Smooth muscle cell (in vitro differentiated cells): ENCODE data around the gene ADM. TPM values are rescaled to one million over a fixed set of nuclear protein-coding genes. Genes with fewer than 3 reads are reported as not detected.

Experiments used
- DNase-seq: peaks from one replicate; lab custom pipeline; 2025; ENCODE audit not compliant: unreplicated experiment; lab: John Stamatoyannopoulos, UW
- H2AFZ ChIP-seq: fragments of 200-600 bp; sonication (generic); 2 replicates; pipeline ENCODE4 v1.6.0; 2016; ENCODE audit warnings: antibody characterized with exemption, low read depth, mild to moderate bottlenecking
- H3F3A ChIP-seq: fragments of 200-600 bp; sonication (generic); 2 replicates; pipeline ENCODE4 v1.6.0; 2017; ENCODE audit warnings: antibody characterized with exemption, low read depth
- H3K27ac ChIP-seq: fragments of 200-600 bp; sonication (generic); 2 replicates; pipeline ENCODE4 v1.5.1; 2016; ENCODE audit warnings: low read depth, mild to moderate bottlenecking
- H3K27me3 ChIP-seq: fragments of 200-600 bp; sonication (generic); 2 replicates; pipeline ENCODE4 v1.6.1; 2016; ENCODE audit warnings: low read depth, mild to moderate bottlenecking
- H3K36me3 ChIP-seq: fragments of 200-600 bp; sonication (generic); 2 replicates; pipeline ENCODE4 v1.5.1; 2016; ENCODE audit warnings: low read depth
- H3K4me1 ChIP-seq: fragments of 200-600 bp; sonication (generic); 2 replicates; pipeline ENCODE4 v1.5.1; 2016; ENCODE audit warnings: low read depth
- H3K4me2 ChIP-seq: fragments of 200-600 bp; sonication (generic); 2 replicates; pipeline ENCODE4 v1.6.0; 2016; ENCODE audit warnings: mild to moderate bottlenecking
- H3K4me3 ChIP-seq: fragments of 200-600 bp; sonication (generic); 2 replicates; pipeline ENCODE4 v1.5.1; 2016; ENCODE audit warnings: mild to moderate bottlenecking
- H3K79me2 ChIP-seq: fragments of 200-600 bp; sonication (generic); 2 replicates; pipeline ENCODE4 v1.6.0; 2016; ENCODE audit warnings: low read depth, mild to moderate bottlenecking
- H3K9ac ChIP-seq: fragments of 200-600 bp; sonication (generic); 2 replicates; pipeline ENCODE4 v1.6.0; 2016; ENCODE audit warnings: low read depth
- H3K9me3 ChIP-seq: fragments of 200-600 bp; sonication (generic); replicated peaks from 2 replicates; pipeline ENCODE4 v1.5.1; 2016; ENCODE audit warnings: low read depth
- H4K20me1 ChIP-seq: fragments of 200-600 bp; sonication (generic); 2 replicates; pipeline ENCODE4 v1.6.0; 2016; ENCODE audit warnings: low read depth
- CTCF ChIP-seq: fragments of 200-600 bp; sonication (generic); IDR thresholded peaks from 2 replicates; pipeline ENCODE4 v1.5.1; 2017; ENCODE audit warnings: borderline replicate concordance, mild to moderate bottlenecking, antibody characterized with exemption; ENCODE audit not compliant: insufficient read depth, poor library complexity, severe bottlenecking
- WGBS: methylation state at CpG from one replicate; pipeline ENCODE4 v1.1.7; 2016; ENCODE audit warnings: low lambda C conversion rate; 5-methylcytosine and 5-hydroxymethylcytosine counted together
- polyA plus RNA-seq: library from polyadenylated mRNA; unstranded; fragments of >200 nt; fragmentation: Nextera tagmentation; extraction: Ambion mirVana; gene quantifications from 2 replicates; pipeline ENCODE4 v1.2.1, GENCODE V29; 2016
- total RNA-seq: library from RNA; depleted of rRNA; stranded (reverse); fragments of >200 nt; gene quantifications from 2 replicates; pipeline ENCODE4 v1.2.3, GENCODE V29; 2014

Gene ADM
- total and polyA plus RNA-seq, 2 experiments from 2014 or later: 47.6 to 53.0 TPM

DNA sequence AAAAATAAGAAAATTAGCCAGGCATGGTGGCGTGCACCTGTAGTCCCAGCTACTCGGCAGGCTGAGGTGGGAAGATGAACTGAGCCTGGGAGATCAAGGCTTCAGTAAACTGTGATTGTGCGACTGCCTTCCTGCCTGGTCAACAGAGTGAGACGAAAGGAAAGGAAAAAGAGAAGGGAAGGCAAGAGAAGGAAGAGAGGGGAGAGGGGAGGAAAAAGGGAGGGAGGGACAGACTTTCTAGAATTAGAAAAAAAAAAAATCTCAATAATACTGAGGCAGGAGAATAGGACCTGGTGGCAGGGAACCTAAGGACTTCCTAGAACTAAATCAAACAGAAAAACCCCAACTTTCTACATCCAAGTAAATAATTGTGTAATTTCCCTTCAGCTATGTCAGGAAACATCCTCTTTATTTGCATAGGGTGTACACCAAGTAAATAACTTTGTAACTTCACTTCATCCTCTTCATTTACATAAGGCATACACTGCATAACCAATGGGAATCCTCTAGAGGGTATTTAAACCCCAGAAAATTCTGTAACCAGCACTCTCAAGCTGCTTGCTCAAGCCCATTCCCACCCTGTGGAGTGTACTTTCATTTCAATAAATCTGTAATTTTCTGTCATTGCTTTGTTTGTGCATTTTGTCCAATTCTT lies 19.6 kb upstream of the ADM start:
- Histone ChIP-seq H3K36me3 (no peaks in the 10 kb centered on the region), H3K79me2 (peaks cover 92% of the 10 kb centered on the region), H3K27me3 (no peaks in the 10 kb centered on the region), H2AFZ (no peak overlapping the region), H4K20me1 (peaks cover 97% of the 10 kb centered on the region), H3K4me3 (no peak overlapping the region), H3K9me3 (no peaks in the 10 kb centered on the region), H3K4me1 (no peaks in the 10 kb centered on the region), H3K27ac (no peak overlapping the region), H3K4me2 (no peak overlapping the region), H3K9ac (no peak overlapping the region), H3F3A (no peaks in the 10 kb centered on the region)
- no peak for TF ChIP-seq CTCF
- 88% methylated on average over 4 of the region's 4 CpGs for WGBS
- DNase-seq: no peak

DNA sequence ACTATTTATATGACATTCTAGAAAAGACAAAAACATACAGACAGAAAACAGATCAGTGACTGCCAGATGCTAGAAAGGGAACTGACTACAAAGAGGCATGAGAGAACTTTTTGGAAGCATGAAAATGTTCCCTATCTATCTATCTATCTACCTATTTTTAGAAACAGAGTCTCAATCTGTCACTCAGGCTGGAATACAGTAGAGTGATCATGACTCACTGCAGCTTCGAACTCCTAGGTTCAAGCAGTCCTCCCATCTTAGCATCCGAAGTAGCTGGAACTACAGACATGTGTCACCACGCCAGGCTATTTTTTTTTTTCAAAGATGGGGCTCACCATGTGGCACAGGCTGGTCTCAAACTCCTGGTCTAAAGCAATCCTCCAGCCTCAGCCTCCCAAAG lies 17.7 kb upstream of the ADM start:
- no peak for DNase-seq
- Histone ChIP-seq H3K4me3 (no peak overlapping the region), H3F3A (no peaks in the 10 kb centered on the region), H3K9me3 (no peaks in the 10 kb centered on the region), H4K20me1 (peaks cover 95% of the 10 kb centered on the region), H3K4me2 (no peak overlapping the region), H3K27me3 (no peaks in the 10 kb centered on the region), H3K79me2 (peaks cover 96% of the 10 kb centered on the region), H3K27ac (no peak overlapping the region), H3K4me1 (no peaks in the 10 kb centered on the region), H3K36me3 (no peaks in the 10 kb centered on the region), H3K9ac (no peak overlapping the region), H2AFZ (no peak overlapping the region)
- TF ChIP-seq CTCF: no peak
- 90% methylated on average over 3 of the region's 3 CpGs for WGBS

- peaks cover 96% of the 10 kb centered on the region for H3K79me2 ChIP-seq
- peaks cover 86% of the 10 kb centered on the region for H4K20me1 ChIP-seq
- 91% methylated on average over 9 of the region's 9 CpGs for WGBS
Observed at GRCh38 chr11:10287766-10288715, 16.8 kb upstream of the ADM start.

More at GRCh38 chr11:10287766-10288715, 16.8 kb upstream of the ADM start:
- TF ChIP-seq CTCF: no peak
- no peak overlapping the region for H2AFZ ChIP-seq
- DNase-seq: no peak
- no peak overlapping the region for H3K27ac ChIP-seq
- H3K4me2 ChIP-seq: no peak overlapping the region
- H3F3A ChIP-seq: peaks cover 3% of the 10 kb centered on the region
- no peaks in the 10 kb centered on the region for H3K36me3 ChIP-seq
- H3K27me3 ChIP-seq: no peaks in the 10 kb centered on the region
- no peaks in the 10 kb centered on the region for H3K9me3 ChIP-seq
- no peak overlapping the region for H3K4me3 ChIP-seq
- H3K4me1 ChIP-seq: peaks cover 4% of the 10 kb centered on the region
- H3K9ac ChIP-seq: no peak overlapping the region
